Measurements from ENCODE around the gene ADIPOQ.

The ADIPOQ gene

GRCh38 chr3:186842426-186843038 lies at the start of gene ADIPOQ:
Gene ADIPOQ, plus strand, starts transcription at chr3:186842710. Its CDS starts 10,349 bp downstream, at chr3:186853059.
- in situ Hi-C loops (cut with MboI; ENCODE audit: low sequenced_read_pairs) = loop anchor here (10.0 kb wide), 1 partner anchor 322 kb away; no protein-coding TSS in a partner anchor

- in situ Hi-C loops (cut with MboI; ENCODE audit: low sequenced_read_pairs) = no loop called here
These were observed 44.2 kb upstream of the ADIPOQ start for GRCh38 chr3:186798239-186798874.

DNA sequence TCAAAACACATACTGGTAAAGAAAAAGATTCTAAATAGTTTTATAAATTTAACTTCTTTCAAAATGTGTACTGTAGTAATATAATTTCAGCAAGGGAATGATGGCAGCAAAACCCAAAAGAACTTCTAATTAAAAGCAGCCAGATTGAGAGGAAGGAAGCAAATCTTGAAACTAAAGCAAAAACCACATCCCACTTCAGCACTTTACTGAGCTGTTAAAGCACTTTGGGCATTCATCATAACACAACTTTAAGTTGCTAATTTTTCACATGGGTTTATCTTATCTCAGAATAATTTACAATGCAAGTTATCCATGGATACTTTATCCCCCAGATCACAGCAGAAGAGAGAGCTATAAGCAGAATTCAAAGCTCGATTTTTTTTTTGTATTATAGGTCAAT lies 42.2 kb upstream of the ADIPOQ start:
- in situ Hi-C loops (cut with MboI; ENCODE audit: low sequenced_read_pairs) = loop anchor here (25.0 kb wide), 1 partner anchor 838 kb away; no protein-coding TSS in a partner anchor

GRCh38 chr3:186802701-186803100 lies 39.8 kb upstream of the ADIPOQ start:
- in situ Hi-C loops (cut with MboI; ENCODE audit: low sequenced_read_pairs) = loop anchor here (25.0 kb wide), 1 partner anchor 840 kb away; no protein-coding TSS in a partner anchor

GRCh38 chr3:186803447-186803846 lies 39.1 kb upstream of the ADIPOQ start:
- in situ Hi-C loops (cut with MboI; ENCODE audit: low sequenced_read_pairs) = loop anchor here (25.0 kb wide), 1 partner anchor 841 kb away; no protein-coding TSS in a partner anchor

DNA sequence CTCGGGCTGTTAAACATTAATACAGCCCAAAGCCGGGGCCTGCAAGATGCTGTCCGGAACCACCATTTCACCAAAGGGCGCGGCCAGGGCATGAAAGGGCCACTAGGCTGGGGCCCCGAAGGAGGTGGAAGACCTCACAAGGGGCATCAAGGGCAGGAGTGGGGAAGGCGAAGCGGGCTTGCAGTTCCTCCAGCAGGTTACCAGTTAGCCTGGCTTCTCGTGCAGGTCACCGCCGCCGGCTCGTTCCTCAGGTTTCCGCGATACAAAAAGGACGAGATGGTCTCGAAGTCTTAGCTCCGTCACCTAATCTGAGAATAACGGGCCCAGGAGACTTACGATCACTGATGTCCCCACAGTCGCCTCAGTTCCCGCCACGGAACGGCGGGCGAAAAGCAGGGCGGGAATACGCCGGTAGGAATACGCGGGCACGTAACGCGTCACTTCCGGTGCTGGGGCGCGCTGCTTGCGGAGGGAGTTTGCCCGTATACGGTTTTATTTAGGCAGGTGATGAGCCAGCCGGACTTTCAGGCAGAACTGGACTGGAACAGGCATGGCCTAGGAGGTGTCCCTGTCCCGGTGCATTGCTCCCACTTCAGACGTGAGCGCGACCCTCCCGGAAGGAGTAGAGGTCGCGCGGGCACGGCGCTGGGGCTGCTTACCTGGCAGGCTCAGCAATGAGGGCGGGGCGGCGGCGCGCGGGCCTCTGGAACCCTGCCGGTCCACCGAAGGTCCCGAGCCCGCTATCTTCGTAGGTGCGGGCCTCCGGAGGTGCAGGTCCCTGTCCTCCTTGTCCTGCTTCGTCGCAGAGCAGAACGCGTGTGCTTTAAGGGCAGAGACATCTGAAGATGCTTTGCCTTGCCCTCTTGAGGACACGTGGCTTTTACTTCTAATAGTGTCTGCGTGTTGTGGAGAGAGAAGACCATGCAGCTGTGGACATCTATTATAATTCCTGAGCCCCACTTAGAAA lies 36.1 kb upstream of the ADIPOQ start, which contains the start of gene RFC4:
RFC4 (minus strand) TSS at position 394 of the 967 bp plus-strand sequence. CDS start 1,769 bp downstream, outside the sequence.
- in situ Hi-C loops (cut with MboI; ENCODE audit: low sequenced_read_pairs) = loop anchor here (25.0 kb wide), 1 partner anchor 844 kb away; no protein-coding TSS in a partner anchor

DNA sequence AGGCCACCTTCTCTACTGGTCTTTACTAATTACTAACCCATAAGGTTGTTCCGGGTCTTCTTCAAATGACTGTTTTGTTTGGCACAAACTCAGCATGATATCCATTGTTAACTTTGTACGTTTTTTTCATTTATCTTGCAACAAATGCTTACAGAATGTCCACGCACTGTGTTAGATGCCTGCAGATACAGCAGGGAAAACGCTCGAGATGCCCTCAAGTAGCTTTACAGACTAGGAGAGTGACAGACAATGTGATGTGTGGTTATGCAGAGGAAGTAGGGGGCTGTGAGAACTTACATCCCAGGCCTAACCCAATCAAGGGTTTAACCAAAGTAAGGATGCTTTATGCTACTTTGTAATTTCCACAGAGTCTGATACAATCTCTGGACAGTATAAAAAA lies 35.3 kb upstream of the ADIPOQ start:
- in situ Hi-C loops (cut with MboI; ENCODE audit: low sequenced_read_pairs) = loop anchor here (25.0 kb wide), 1 partner anchor 845 kb away; no protein-coding TSS in a partner anchor

GRCh38 chr3:186810336-186810996 lies 32.0 kb upstream of the ADIPOQ start:
- in situ Hi-C loops (cut with MboI; ENCODE audit: low sequenced_read_pairs) = loop anchor here (25.0 kb wide), 1 partner anchor 848 kb away; no protein-coding TSS in a partner anchor

DNA sequence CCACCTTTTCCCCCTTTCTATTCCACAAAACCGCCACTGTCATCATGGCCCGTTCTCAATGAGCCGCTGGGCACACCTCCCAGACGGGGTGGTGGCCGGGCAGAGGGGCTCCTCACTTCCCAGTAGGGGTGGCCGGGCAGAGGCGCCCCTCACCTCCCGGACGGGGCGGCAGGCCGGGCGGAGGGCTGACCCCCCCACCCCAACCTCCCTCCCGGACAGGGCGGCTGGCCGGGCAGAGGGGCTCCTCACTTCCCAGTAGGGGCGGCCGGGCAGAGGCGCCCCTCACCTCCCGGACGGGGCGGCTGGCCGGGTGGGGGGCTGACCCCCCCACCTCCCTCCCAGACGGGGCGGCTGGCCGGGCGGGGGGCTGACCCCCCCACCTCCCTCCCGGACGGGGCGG lies 31.2 kb upstream of the ADIPOQ start:
- in situ Hi-C loops (cut with MboI; ENCODE audit: low sequenced_read_pairs) = loop anchor here (25.0 kb wide), 1 partner anchor 849 kb away; no protein-coding TSS in a partner anchor

GRCh38 chr3:186814100-186814499 lies 28.4 kb upstream of the ADIPOQ start:
- in situ Hi-C loops (cut with MboI; ENCODE audit: low sequenced_read_pairs) = loop anchor here (25.0 kb wide), 1 partner anchor 852 kb away; no protein-coding TSS in a partner anchor

DNA sequence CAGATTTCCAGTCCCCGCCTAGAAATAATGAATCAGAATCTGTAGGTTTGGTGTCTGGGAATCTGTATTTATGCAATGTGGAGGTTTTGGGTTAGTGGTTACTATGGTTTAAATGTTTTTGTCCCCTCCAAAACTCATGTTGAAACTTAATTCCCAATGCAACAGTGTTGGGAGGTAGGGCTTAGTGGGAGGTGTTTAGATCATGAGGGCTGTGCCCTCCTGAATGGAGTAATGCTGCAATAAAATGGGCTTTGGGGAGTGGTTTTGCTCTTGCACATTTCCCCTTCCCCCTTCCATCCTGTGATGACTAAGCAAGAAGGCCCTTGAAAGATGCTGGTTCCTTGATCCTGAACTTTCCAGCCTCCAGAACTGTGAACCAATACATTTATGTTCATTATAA lies 27.1 kb upstream of the ADIPOQ start:
- in situ Hi-C loops (cut with MboI; ENCODE audit: low sequenced_read_pairs) = loop anchor here (25.0 kb wide), 1 partner anchor 853 kb away; no protein-coding TSS in a partner anchor

DNA sequence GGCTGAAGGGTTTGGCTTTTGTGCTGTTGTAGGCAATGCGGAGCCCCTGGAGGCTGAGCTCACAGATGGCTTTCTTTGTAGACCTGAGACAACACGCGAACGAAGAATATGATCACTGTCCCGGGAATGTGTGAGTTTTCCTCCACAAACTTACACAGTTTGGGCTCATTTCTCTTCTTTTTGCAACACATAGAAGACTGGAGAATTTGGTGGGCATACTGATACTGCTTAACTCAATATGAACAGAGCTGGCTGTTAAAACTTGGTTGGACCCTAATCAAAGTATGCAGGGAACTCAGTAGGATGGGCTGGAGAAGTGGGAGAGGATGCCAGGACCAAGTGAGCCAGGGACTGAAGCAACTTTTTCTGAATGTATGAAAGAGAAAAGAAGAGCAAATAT lies 24.0 kb upstream of the ADIPOQ start:
- in situ Hi-C loops (cut with MboI; ENCODE audit: low sequenced_read_pairs) = loop anchor here (25.0 kb wide), 1 partner anchor 856 kb away; no protein-coding TSS in a partner anchor

GRCh38 chr3:186818956-186819355 lies 23.6 kb upstream of the ADIPOQ start:
- in situ Hi-C loops (cut with MboI; ENCODE audit: low sequenced_read_pairs) = loop anchor here (25.0 kb wide), 1 partner anchor 857 kb away; no protein-coding TSS in a partner anchor

GRCh38 chr3:186821429-186822387 lies 20.8 kb upstream of the ADIPOQ start:
- in situ Hi-C loops (cut with MboI; ENCODE audit: low sequenced_read_pairs) = loop anchor here (25.0 kb wide), 1 partner anchor 859 kb away; no protein-coding TSS in a partner anchor

DNA sequence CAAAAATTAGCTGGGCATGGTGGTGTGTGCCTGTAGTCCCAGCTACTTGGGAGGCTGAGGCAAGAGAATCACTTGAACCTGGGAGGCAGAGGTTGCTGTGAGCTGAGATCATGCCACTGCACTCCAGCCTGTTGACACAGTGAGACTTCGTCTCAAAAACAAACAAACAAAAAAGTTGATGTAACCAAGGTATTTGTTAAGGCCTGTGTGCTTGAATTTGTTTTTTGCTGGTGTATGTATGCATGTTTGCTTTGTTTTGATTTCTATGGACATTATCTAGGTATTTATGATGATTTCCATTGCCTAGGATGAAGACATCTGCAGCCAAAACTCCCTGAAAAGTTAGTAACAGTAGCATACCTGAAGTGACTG lies 20.1 kb upstream of the ADIPOQ start:
- in situ Hi-C loops (cut with MboI; ENCODE audit: low sequenced_read_pairs) = loop anchor here (25.0 kb wide), 1 partner anchor 860 kb away; no protein-coding TSS in a partner anchor

- in situ Hi-C loops (cut with MboI; ENCODE audit: low sequenced_read_pairs) = loop anchor here (25.0 kb wide), 1 partner anchor 861 kb away; no protein-coding TSS in a partner anchor
These were observed 19.1 kb upstream of the ADIPOQ start for GRCh38 chr3:186823386-186823785.

- in situ Hi-C loops (cut with MboI; ENCODE audit: low sequenced_read_pairs) = loop anchor here (25.0 kb wide), 1 partner anchor 862 kb away; no protein-coding TSS in a partner anchor
These were observed 17.9 kb upstream of the ADIPOQ start for GRCh38 chr3:186824430-186825139.

GRCh38 chr3:186825294-186825821 lies 17.2 kb upstream of the ADIPOQ start:
- in situ Hi-C loops (cut with MboI; ENCODE audit: low sequenced_read_pairs) = no loop called here
